SH-SY5Y (cell line): Measurements from ENCODE around the gene NEURL2.

Source experiments
- GATA2 ChIP-seq: IDR thresholded peaks from 2 replicates; pipeline ENCODE4 v1.6.1; 2011; ENCODE audit warnings: mild to moderate bottlenecking, low read depth, low read length
- GATA3 ChIP-seq: IDR thresholded peaks from 2 replicates; pipeline ENCODE4 v1.6.1; 2011; ENCODE audit warnings: low read depth, mild to moderate bottlenecking, low read length, moderate library complexity

GRCh38 chr20:45911486-45912343 is 20.7 kb upstream of the NEURL2 start, which contains the start of gene PLTP:
- no peak for TF ChIP-seq GATA3
- no peak for TF ChIP-seq GATA2
